EL (cell line): ENCODE measurements around the gene OR13J1.

ENCODE experiments used
- DNase-seq: peaks from one replicate; pipeline ENCODE4 v3.0.0-alpha.2; 2016

The OR13J1 gene

GRCh38 chr9:35829764-35830096, 40.5 kb downstream of the OR13J1 start:
- DNase-seq: no peak

GRCh38 chr9:35829084-35829763, 41.0 kb downstream of the OR13J1 start, which contains the start of gene TMEM8B:
TSS of gene TMEM8B (plus strand) at chr9:35829228. CDS start at chr9:35829448, 220 bp downstream.
- peak; percentile 92 for DNase-seq

GRCh38 chr9:35828716-35829083, 41.5 kb downstream of the OR13J1 start, which contains the start of gene FAM221B:
TSS of gene FAM221B (minus strand) at chr9:35828732. CDS start at chr9:35826161, 2,571 bp downstream.
- no peak for DNase-seq

DNA sequence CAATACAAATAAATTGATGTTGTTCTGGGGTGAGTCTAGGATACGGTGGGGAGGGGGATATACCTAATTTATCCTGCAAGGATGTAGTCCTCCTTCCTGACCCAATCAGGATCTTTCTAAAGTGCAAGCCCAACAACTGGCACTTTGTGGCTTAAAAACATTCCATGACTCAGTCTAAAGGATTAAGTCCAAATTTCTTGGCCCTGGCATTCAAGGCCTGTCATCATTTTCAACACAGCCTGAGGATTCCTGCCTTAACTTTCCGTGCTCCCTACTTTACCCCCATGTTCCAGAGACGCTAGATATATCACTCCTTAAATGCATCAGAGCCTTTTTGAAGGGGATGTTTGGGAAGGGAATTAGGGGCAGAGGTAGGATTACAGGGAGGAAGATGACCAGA, 42.7 kb downstream of the OR13J1 start:
- DNase-seq: peak; percentile 52

- peak; percentile 70 for DNase-seq
Observed at GRCh38 chr9:35826071-35826701, 44.0 kb downstream of the OR13J1 start.

DNA sequence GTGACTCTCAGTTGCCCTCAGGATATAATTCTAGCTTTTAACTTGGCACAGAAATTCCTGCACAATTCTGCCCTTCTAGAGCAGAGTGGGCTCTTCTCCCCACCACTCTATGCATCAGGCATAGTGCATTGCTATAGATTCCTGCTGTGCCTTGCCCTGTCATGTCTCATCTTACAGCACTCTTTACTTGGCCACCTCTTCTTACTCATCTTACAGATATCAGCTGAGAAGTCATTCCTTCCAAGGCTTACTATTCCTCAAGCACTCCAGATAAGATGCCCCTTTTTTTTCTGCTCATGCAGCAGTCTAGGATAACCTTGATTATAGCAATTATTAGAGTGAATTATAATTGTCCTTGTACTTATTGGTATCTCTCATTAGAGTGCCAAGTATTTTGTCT, 47.3 kb downstream of the OR13J1 start:
- DNase-seq: no peak

GRCh38 chr9:35820076-35820475, 50.1 kb downstream of the OR13J1 start:
- DNase-seq: peak; percentile 74
